ENCODE measurements around the gene SLC35F1.

The SLC35F1 gene

DNA sequence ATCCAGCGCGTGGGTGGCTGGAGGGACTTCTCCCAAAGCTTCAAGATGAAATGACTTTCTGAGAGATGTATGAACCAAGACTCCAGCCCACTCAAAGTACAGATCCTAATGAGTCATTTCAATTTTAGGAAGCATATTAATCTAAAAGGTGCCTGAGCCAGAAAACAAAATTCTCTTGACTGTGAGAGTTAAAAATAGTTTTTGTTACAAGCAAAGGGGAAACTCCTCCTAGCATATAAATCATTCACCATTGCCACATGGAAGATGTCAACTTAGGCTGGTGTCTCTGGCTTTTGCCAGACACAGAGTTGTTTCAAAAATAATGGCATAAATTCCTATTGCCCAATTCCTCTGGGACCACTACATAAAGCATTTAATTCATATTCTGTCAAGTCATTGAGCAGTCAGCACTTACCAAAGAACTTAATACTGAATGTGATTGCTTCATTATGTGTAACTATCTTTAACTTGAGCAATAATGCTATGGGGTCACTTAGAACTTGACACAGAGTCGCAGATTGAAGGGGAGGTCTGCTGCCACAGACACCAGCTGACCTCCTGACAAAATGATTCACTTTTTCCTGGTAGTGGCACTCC lies 280.6 kb downstream of the SLC35F1 start:
- no peak overlapping the region for H3K4me3 ChIP-seq (ENCODE audit: low read depth in 1 of 2, low read length in 2 of 2)
- H3K9ac ChIP-seq (ENCODE audit: low read depth, low read length) = no peak overlapping the region
- H4K20me1 ChIP-seq (ENCODE audit: insufficient read depth, low read length) = no peaks in the 10 kb centered on the region
- H3K79me2 ChIP-seq (ENCODE audit: insufficient read depth, low read length) = no peaks in the 10 kb centered on the region
- H3K36me3 ChIP-seq (ENCODE audit: insufficient read depth, low read length) = no peaks in the 10 kb centered on the region
- DNase-seq (no peak), ATAC-seq (ENCODE audit: insufficient read depth, low read depth) (no peak)
- H3K9me3 ChIP-seq (ENCODE audit: insufficient read depth, low read length, severe bottlenecking) = no peaks in the 10 kb centered on the region
- no peak overlapping the region for H3K27ac ChIP-seq (ENCODE audit: low read length)
- H3K4me2 ChIP-seq (ENCODE audit: insufficient read depth, low read length) = no peak overlapping the region
- no peaks in the 10 kb centered on the region for H3K4me1 ChIP-seq (ENCODE audit: insufficient read depth, low read length)
- H3K27me3 ChIP-seq (ENCODE audit: insufficient read depth, low read length, poor library complexity) = peaks cover 4% of the 10 kb centered on the region
- no peak overlapping the region for H2AFZ ChIP-seq (ENCODE audit: low read depth, low read length)
- TF ChIP-seq, protein P1, sequence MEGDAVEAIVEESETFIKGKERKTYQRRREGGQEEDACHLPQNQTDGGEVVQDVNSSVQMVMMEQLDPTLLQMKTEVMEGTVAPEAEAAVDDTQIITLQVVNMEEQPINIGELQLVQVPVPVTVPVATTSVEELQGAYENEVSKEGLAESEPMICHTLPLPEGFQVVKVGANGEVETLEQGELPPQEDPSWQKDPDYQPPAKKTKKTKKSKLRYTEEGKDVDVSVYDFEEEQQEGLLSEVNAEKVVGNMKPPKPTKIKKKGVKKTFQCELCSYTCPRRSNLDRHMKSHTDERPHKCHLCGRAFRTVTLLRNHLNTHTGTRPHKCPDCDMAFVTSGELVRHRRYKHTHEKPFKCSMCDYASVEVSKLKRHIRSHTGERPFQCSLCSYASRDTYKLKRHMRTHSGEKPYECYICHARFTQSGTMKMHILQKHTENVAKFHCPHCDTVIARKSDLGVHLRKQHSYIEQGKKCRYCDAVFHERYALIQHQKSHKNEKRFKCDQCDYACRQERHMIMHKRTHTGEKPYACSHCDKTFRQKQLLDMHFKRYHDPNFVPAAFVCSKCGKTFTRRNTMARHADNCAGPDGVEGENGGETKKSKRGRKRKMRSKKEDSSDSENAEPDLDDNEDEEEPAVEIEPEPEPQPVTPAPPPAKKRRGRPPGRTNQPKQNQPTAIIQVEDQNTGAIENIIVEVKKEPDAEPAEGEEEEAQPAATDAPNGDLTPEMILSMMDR (IDR thresholded peaks at IDR 0.05; ENCODE audit: borderline replicate concordance, extremely low read depth, low read length, poor library complexity, severe bottlenecking) = no peak
- no peak for TF ChIP-seq EZH2 (IDR thresholded peaks at IDR 0.05; ENCODE audit: borderline replicate concordance, low read depth, low read length, severe bottlenecking)

DNA sequence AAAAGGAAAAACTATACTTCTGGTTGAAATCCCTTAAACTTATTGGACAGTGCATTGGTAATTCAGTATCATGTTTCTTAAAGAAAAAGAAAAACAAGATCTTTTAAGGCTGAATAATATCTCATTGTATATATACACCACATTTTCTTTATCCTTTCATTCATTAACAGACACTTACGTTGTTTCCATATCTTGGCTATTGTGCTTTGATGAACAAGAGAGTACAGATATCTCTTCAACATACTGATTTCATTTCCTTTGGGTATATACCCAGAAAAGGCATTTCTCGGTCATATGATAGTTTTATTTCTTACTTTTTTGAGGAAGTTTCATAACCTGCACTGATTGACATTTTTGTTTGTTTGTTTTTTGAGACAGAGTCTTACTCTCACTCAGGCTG lies 281.5 kb downstream of the SLC35F1 start:
- no peak for ATAC-seq (ENCODE audit: insufficient read depth, low read depth)

DNA sequence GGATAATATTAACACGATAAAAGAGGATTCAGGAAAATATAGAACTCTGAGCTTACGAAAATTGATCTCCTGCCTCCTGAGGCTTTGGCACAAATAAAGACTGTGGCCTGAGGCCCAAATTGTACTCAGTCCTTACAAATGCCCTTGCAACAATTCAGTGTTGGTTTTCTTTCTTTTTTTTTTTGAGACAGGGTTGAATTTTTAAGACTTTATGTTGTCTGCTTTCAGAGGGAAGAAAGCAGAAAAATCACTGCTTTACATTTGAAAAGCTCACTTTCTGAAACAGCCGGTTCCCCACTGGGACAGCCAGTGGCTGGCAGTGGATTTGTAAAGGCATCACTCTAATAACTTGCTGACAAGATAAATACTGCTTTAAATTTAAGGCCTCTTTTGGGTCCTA lies 290.5 kb downstream of the SLC35F1 start:
- no peaks in the 10 kb centered on the region for H3K79me2 ChIP-seq (ENCODE audit: insufficient read depth, low read length)
- ATAC-seq (ENCODE audit: insufficient read depth, low read depth) (no peak), DNase-seq (no peak)
- H3K27me3 ChIP-seq (ENCODE audit: insufficient read depth, low read length, poor library complexity) = no peaks in the 10 kb centered on the region
- H3K27ac ChIP-seq (ENCODE audit: low read length) = no peak overlapping the region
- no peak for TF ChIP-seq EZH2 (IDR thresholded peaks at IDR 0.05; ENCODE audit: borderline replicate concordance, low read depth, low read length, severe bottlenecking)
- TF ChIP-seq, protein P1 (IDR thresholded peaks at IDR 0.05; ENCODE audit: borderline replicate concordance, extremely low read depth, low read length, poor library complexity, severe bottlenecking) = no peak
- H3K4me2 ChIP-seq (ENCODE audit: insufficient read depth, low read length) = no peak overlapping the region
- no peaks in the 10 kb centered on the region for H3K36me3 ChIP-seq (ENCODE audit: insufficient read depth, low read length)
- H3K9ac ChIP-seq (ENCODE audit: low read depth, low read length) = no peak overlapping the region
- no peaks in the 10 kb centered on the region for H3K4me1 ChIP-seq (ENCODE audit: insufficient read depth, low read length)
- H2AFZ ChIP-seq (ENCODE audit: low read depth, low read length) = no peak overlapping the region
- no peak overlapping the region for H3K4me3 ChIP-seq (ENCODE audit: low read depth in 1 of 2, low read length in 2 of 2)
- no peaks in the 10 kb centered on the region for H4K20me1 ChIP-seq (ENCODE audit: insufficient read depth, low read length)
- no peaks in the 10 kb centered on the region for H3K9me3 ChIP-seq (ENCODE audit: insufficient read depth, low read length, severe bottlenecking)

More for the DNA sequence above, 281.5 kb downstream of the SLC35F1 start:
- H3K4me3 ChIP-seq (ENCODE audit: low read depth in 1 of 2, low read length in 2 of 2) = no peak overlapping the region
- H3K4me2 ChIP-seq (ENCODE audit: insufficient read depth, low read length) = no peak overlapping the region
- no peak for DNase-seq
- no peaks in the 10 kb centered on the region for H3K36me3 ChIP-seq (ENCODE audit: insufficient read depth, low read length)
- H3K79me2 ChIP-seq (ENCODE audit: insufficient read depth, low read length) = no peaks in the 10 kb centered on the region
- TF ChIP-seq, protein P1 (IDR thresholded peaks at IDR 0.05; ENCODE audit: borderline replicate concordance, extremely low read depth, low read length, poor library complexity, severe bottlenecking) = no peak
- TF ChIP-seq EZH2 (IDR thresholded peaks at IDR 0.05; ENCODE audit: borderline replicate concordance, low read depth, low read length, severe bottlenecking) = no peak
- H4K20me1 ChIP-seq (ENCODE audit: insufficient read depth, low read length) = no peaks in the 10 kb centered on the region
- no peaks in the 10 kb centered on the region for H3K9me3 ChIP-seq (ENCODE audit: insufficient read depth, low read length, severe bottlenecking)
- no peaks in the 10 kb centered on the region for H3K4me1 ChIP-seq (ENCODE audit: insufficient read depth, low read length)
- H2AFZ ChIP-seq (ENCODE audit: low read depth, low read length) = no peak overlapping the region
- H3K27ac ChIP-seq (ENCODE audit: low read length) = no peak overlapping the region
- H3K9ac ChIP-seq (ENCODE audit: low read depth, low read length) = no peak overlapping the region
- peaks cover 4% of the 10 kb centered on the region for H3K27me3 ChIP-seq (ENCODE audit: insufficient read depth, low read length, poor library complexity)
